Measurements from ENCODE around the gene MAMDC2.

The MAMDC2 gene

GRCh38 chr9:70012569-70012968 lies 31.1 kb upstream of the MAMDC2 start:
- WGBS, result no CpG with 5 or more reads among the region's 1 CpG
- no peak overlapping the region for H3K9ac ChIP-seq (ENCODE audit: low read depth, low read length)
- no peak overlapping the region for H3K27ac ChIP-seq (ENCODE audit: low read depth, low read length)

DNA sequence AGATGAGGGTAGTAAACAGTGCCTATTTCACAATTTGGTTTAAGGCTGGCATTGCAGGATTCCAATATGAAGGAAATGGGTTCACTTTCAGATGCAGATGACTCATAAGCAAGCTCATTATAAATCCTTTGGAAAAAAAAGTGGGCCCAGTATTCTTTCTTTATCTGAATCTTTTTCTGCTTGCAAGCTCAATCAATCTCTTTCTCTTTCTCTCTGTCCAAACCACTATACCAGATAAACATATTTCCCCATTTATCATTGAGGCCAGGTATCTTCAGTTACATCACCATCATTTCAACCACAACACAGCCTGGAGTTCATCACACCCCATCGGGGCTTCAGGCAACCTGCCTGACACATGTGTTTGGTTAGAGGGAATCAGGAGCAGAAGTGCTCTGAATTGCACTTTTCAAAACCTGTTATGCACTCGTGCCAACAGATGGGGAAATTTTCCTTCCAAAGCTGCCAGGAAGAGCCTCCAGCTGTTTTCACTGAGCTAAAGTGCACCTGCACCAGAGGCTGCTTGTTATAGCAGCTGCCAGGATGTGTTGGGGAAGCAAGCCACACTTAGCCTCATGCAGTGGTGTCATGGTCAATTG lies 30.0 kb upstream of the MAMDC2 start:
- 83% methylated on average over 2 of the region's 2 CpGs for WGBS
- no peaks in the 10 kb centered on the region for H3K9me3 ChIP-seq (ENCODE audit: insufficient read depth, low read depth, low read length)
- no peaks in the 10 kb centered on the region for H3K36me3 ChIP-seq (ENCODE audit: insufficient read depth, low read length)
- no peak overlapping the region for H3K9ac ChIP-seq (ENCODE audit: low read depth, low read length)
- no peak overlapping the region for H3K27ac ChIP-seq (ENCODE audit: low read depth, low read length)
- no peak overlapping the region for H3K4me3 ChIP-seq (ENCODE audit: low read length)
- no peaks in the 10 kb centered on the region for H3K27me3 ChIP-seq (ENCODE audit: insufficient read depth, low read length)
- peaks cover 6% of the 10 kb centered on the region; the same call in 1 of the 2 replicates for H3K4me1 ChIP-seq (ENCODE audit: insufficient read depth, low read length)

More at GRCh38 chr9:70012569-70012968, 31.1 kb upstream of the MAMDC2 start:
- no peaks in the 10 kb centered on the region for H3K9me3 ChIP-seq (ENCODE audit: insufficient read depth, low read depth, low read length)
- H3K27me3 ChIP-seq (ENCODE audit: insufficient read depth, low read length), result no peaks in the 10 kb centered on the region
- H3K4me3 ChIP-seq (ENCODE audit: low read length), result no peak overlapping the region
- H3K4me1 ChIP-seq (ENCODE audit: insufficient read depth, low read length), result peaks cover 6% of the 10 kb centered on the region; the same call in 1 of the 2 replicates
- H3K36me3 ChIP-seq (ENCODE audit: insufficient read depth, low read length), result no peaks in the 10 kb centered on the region

DNA sequence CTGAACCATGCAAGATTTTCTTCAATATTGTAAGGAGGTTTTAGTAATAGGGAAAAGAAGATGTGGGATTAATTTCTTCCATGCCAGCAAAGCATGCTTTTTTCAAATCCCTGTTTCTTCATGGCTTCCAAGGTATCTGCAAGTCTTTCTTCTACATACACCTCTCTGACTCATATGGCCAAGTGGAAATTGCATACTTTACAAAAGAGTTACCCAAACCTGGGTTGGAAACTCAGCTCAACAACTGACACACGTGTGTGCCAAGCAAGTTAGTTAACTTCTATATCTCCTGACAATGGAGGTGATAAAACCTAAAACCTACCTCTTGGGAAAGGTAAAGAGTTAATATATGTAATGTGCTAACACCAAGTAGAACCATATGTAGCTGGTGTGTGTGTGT lies 28.5 kb upstream of the MAMDC2 start:
- no peaks in the 10 kb centered on the region for H3K9me3 ChIP-seq (ENCODE audit: insufficient read depth, low read depth, low read length)
- no peak overlapping the region for H3K27ac ChIP-seq (ENCODE audit: low read depth, low read length)
- no peaks in the 10 kb centered on the region for H3K36me3 ChIP-seq (ENCODE audit: insufficient read depth, low read length)
- 100% methylated on average over 1 of the region's 1 CpG for WGBS
- H3K4me3 ChIP-seq (ENCODE audit: low read length), result no peak overlapping the region
- H3K9ac ChIP-seq (ENCODE audit: low read depth, low read length), result no peak overlapping the region
- H3K4me1 ChIP-seq (ENCODE audit: insufficient read depth, low read length), result peaks cover 10% of the 10 kb centered on the region
- no peaks in the 10 kb centered on the region for H3K27me3 ChIP-seq (ENCODE audit: insufficient read depth, low read length)

- Histone ChIP-seq H3K27ac (ENCODE audit: low read depth, low read length) (no peak overlapping the region), H3K9ac (ENCODE audit: low read depth, low read length) (no peak overlapping the region), H3K27me3 (ENCODE audit: insufficient read depth, low read length) (no peaks in the 10 kb centered on the region)
These were observed 23.4 kb upstream of the MAMDC2 start for GRCh38 chr9:70020217-70020616.

GRCh38 chr9:70020991-70021571 lies 22.6 kb upstream of the MAMDC2 start:
- WGBS, result 96% methylated on average over 4 of the region's 5 CpGs
- H3K27me3 ChIP-seq (ENCODE audit: insufficient read depth, low read length), result no peaks in the 10 kb centered on the region

More at GRCh38 chr9:70020217-70020616, 23.4 kb upstream of the MAMDC2 start:
- Histone ChIP-seq H3K4me1 (ENCODE audit: insufficient read depth, low read length) (peaks cover 8% of the 10 kb centered on the region), H3K4me3 (ENCODE audit: low read length) (no peak overlapping the region), H3K36me3 (ENCODE audit: insufficient read depth, low read length) (no peaks in the 10 kb centered on the region), H3K9me3 (ENCODE audit: insufficient read depth, low read depth, low read length) (0 out of 2 replicates have a peak, but pooled peaks cover 3% of the 10 kb centered on the region)
- 93% methylated on average over 5 of the region's 5 CpGs for WGBS

DNA sequence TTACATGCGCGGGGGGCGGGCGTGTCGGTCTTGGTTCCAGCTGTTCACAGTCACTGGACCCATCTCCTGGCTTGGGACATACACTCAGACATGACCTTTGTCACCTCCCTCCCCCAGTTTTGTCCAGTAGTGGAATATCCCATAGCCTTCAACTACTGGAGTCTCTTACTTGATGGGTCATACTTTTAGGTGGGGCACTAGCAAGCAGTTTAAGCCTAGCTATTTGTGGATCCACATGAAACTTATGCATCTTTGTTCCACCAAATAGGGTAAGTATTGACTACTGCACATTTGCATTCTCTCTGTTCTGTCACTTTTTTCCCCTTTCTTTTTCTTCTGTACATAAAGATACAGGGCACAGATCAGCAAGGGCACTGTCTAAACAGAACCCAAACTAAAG lies 15.4 kb upstream of the MAMDC2 start:
- Histone ChIP-seq H3K4me1 (ENCODE audit: insufficient read depth, low read length) (no peaks in the 10 kb centered on the region), H3K36me3 (ENCODE audit: insufficient read depth, low read length) (no peaks in the 10 kb centered on the region), H3K9me3 (ENCODE audit: insufficient read depth, low read depth, low read length) (0 out of 2 replicates have a peak, but pooled peaks cover 5% of the 10 kb centered on the region), H3K4me3 (ENCODE audit: low read length) (no peak overlapping the region), H3K27ac (ENCODE audit: low read depth, low read length) (no peak overlapping the region), H3K9ac (ENCODE audit: low read depth, low read length) (no peak overlapping the region), H3K27me3 (ENCODE audit: insufficient read depth, low read length) (no peaks in the 10 kb centered on the region)
- WGBS, result 76% methylated on average over 5 of the region's 5 CpGs

More at GRCh38 chr9:70020991-70021571, 22.6 kb upstream of the MAMDC2 start:
- H3K4me3 ChIP-seq (ENCODE audit: low read length), result no peak overlapping the region
- 0 out of 2 replicates have a peak, but pooled peaks cover 5% of the 10 kb centered on the region for H3K9me3 ChIP-seq (ENCODE audit: insufficient read depth, low read depth, low read length)
- no peaks in the 10 kb centered on the region for H3K36me3 ChIP-seq (ENCODE audit: insufficient read depth, low read length)
- no peak overlapping the region for H3K9ac ChIP-seq (ENCODE audit: low read depth, low read length)
- no peak overlapping the region for H3K27ac ChIP-seq (ENCODE audit: low read depth, low read length)
- peaks cover 8% of the 10 kb centered on the region for H3K4me1 ChIP-seq (ENCODE audit: insufficient read depth, low read length)

DNA sequence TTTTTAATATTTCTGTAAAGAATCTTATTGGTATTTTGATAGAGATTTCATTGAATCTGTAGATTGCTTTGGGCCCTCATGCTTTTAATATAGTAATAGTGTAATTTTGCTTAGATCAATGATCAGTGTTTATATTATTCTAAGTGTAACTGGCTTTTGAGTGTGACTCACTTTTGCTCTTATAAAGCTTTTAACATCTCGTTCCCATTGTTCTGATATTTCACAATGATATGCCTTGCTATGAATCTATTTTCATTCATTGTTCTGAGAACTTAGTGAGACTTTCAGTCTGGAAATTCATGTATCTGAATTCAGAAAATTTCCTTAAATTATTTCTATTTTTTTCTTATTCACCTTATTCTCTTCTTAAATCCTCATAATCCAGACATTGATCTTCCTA lies 13.5 kb upstream of the MAMDC2 start:
- Histone ChIP-seq H3K9ac (ENCODE audit: low read depth, low read length) (no peak overlapping the region), H3K27me3 (ENCODE audit: insufficient read depth, low read length) (no peaks in the 10 kb centered on the region), H3K27ac (ENCODE audit: low read depth, low read length) (no peak overlapping the region), H3K9me3 (ENCODE audit: insufficient read depth, low read depth, low read length) (0 out of 2 replicates have a peak, but pooled peaks cover 3% of the 10 kb centered on the region), H3K36me3 (ENCODE audit: insufficient read depth, low read length) (no peaks in the 10 kb centered on the region), H3K4me1 (ENCODE audit: insufficient read depth, low read length) (no peaks in the 10 kb centered on the region), H3K4me3 (ENCODE audit: low read length) (no peak overlapping the region)
- 100% methylated on average over 1 of the region's 1 CpG for WGBS

GRCh38 chr9:70031141-70031545 lies 12.5 kb upstream of the MAMDC2 start:
- no peaks in the 10 kb centered on the region for H3K9me3 ChIP-seq (ENCODE audit: insufficient read depth, low read depth, low read length)
- H3K4me3 ChIP-seq (ENCODE audit: low read length), result no peak overlapping the region
- H3K36me3 ChIP-seq (ENCODE audit: insufficient read depth, low read length), result no peaks in the 10 kb centered on the region
- WGBS, result 98% methylated on average over 1 of the region's 1 CpG
- H3K9ac ChIP-seq (ENCODE audit: low read depth, low read length), result no peak overlapping the region
- no peak overlapping the region for H3K27ac ChIP-seq (ENCODE audit: low read depth, low read length)
- H3K4me1 ChIP-seq (ENCODE audit: insufficient read depth, low read length), result no peaks in the 10 kb centered on the region
- no peaks in the 10 kb centered on the region for H3K27me3 ChIP-seq (ENCODE audit: insufficient read depth, low read length)

DNA sequence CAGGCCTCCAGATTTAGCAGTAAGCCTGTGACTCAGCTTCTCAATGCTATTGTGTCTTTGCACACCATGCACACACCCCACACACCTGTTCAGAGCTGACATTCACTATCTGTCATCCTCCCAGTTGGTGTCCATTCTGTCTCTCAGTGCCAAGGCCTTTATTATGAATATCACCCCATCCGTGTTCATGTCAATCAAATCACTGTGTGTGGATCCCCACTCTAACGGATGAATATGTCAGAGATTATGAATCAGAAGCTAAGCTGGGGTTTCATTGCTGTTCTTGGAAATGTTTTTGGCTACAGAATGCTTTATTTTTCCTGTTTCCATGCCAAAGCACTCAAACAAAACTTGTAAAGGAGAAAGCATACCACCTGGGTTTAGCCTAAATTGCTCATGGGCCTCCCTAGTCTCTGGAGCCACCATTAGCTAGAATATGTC lies 9.4 kb upstream of the MAMDC2 start:
- Histone ChIP-seq H3K9ac (ENCODE audit: low read depth, low read length) (no peak overlapping the region), H3K27me3 (ENCODE audit: insufficient read depth, low read length) (no peaks in the 10 kb centered on the region), H3K9me3 (ENCODE audit: insufficient read depth, low read depth, low read length) (0 out of 2 replicates have a peak, but pooled peaks cover 3% of the 10 kb centered on the region), H3K27ac (ENCODE audit: low read depth, low read length) (no peak overlapping the region), H3K36me3 (ENCODE audit: insufficient read depth, low read length) (no peaks in the 10 kb centered on the region), H3K4me1 (ENCODE audit: insufficient read depth, low read length) (no peaks in the 10 kb centered on the region), H3K4me3 (ENCODE audit: low read length) (no peak overlapping the region)
- 93% methylated on average over 2 of the region's 2 CpGs for WGBS

- H3K4me3 ChIP-seq (ENCODE audit: low read length), result no peak overlapping the region
- 91% methylated on average over 3 of the region's 3 CpGs for WGBS
These were observed 8.0 kb upstream of the MAMDC2 start for GRCh38 chr9:70035691-70036090.

GRCh38 chr9:70036641-70037040 lies 7.0 kb upstream of the MAMDC2 start:
- H3K4me3 ChIP-seq (ENCODE audit: low read length), result no peak overlapping the region
- H3K9ac ChIP-seq (ENCODE audit: low read depth, low read length), result no peak overlapping the region
- no peaks in the 10 kb centered on the region for H3K27me3 ChIP-seq (ENCODE audit: insufficient read depth, low read length)
- 0 out of 2 replicates have a peak, but pooled peaks cover 3% of the 10 kb centered on the region for H3K9me3 ChIP-seq (ENCODE audit: insufficient read depth, low read depth, low read length)
- H3K4me1 ChIP-seq (ENCODE audit: insufficient read depth, low read length), result no peaks in the 10 kb centered on the region
- H3K27ac ChIP-seq (ENCODE audit: low read depth, low read length), result no peak overlapping the region
- no peaks in the 10 kb centered on the region for H3K36me3 ChIP-seq (ENCODE audit: insufficient read depth, low read length)
- 91% methylated on average over 6 of the region's 6 CpGs for WGBS

More at GRCh38 chr9:70035691-70036090, 8.0 kb upstream of the MAMDC2 start:
- no peak overlapping the region for H3K9ac ChIP-seq (ENCODE audit: low read depth, low read length)
- no peak overlapping the region for H3K27ac ChIP-seq (ENCODE audit: low read depth, low read length)
- H3K27me3 ChIP-seq (ENCODE audit: insufficient read depth, low read length), result no peaks in the 10 kb centered on the region
- H3K36me3 ChIP-seq (ENCODE audit: insufficient read depth, low read length), result no peaks in the 10 kb centered on the region
- no peaks in the 10 kb centered on the region for H3K4me1 ChIP-seq (ENCODE audit: insufficient read depth, low read length)
- 0 out of 2 replicates have a peak, but pooled peaks cover 3% of the 10 kb centered on the region for H3K9me3 ChIP-seq (ENCODE audit: insufficient read depth, low read depth, low read length)

All from HUES64 (cell line).